Embryonic facial prominence (tissue), 1 donor: ENCODE results near the gene FAM227B.
"Not testable (repeated sequence)": the region's sequence is repeated elsewhere in the genome, so short reads cannot be mapped to it uniquely, and the experiment has no call there.

Experiments
- DNase-seq: peaks from one replicate; pipeline ENCODE4 v3.0.0-alpha.2; 2016; ENCODE audit errors: extremely low spot score

The FAM227B gene

GRCh38 chr15:49620658-49621368 lies at the start of gene FAM227B, which contains the start of gene DTWD1:
Gene FAM227B (minus strand): TSS chr15:49620818. CDS start chr15:49615171, 5,647 bp downstream.
Gene DTWD1 (plus strand): TSS chr15:49621048. CDS start chr15:49625168, 4,120 bp downstream.
- peak; percentile 95 for DNase-seq

GRCh38 chr15:49669288-49669687 lies 48.7 kb upstream of the FAM227B start:
- no peak for DNase-seq

- DNase-seq, result not testable (repeated sequence)
Measured at GRCh38 chr15:49666486-49666885, 45.9 kb upstream of the FAM227B start.

GRCh38 chr15:49664716-49665115 lies 44.1 kb upstream of the FAM227B start:
- no peak for DNase-seq

- DNase-seq, result no peak
Measured at GRCh38 chr15:49656734-49657133, 36.1 kb upstream of the FAM227B start.

GRCh38 chr15:49652922-49653321 lies 32.3 kb upstream of the FAM227B start:
- no peak for DNase-seq

- no peak for DNase-seq
Measured at GRCh38 chr15:49650676-49651075, 30.1 kb upstream of the FAM227B start.

GRCh38 chr15:49649987-49650386 lies 29.4 kb upstream of the FAM227B start:
- no peak for DNase-seq

- DNase-seq, result no peak
Measured at GRCh38 chr15:49646891-49647290, 26.3 kb upstream of the FAM227B start.

GRCh38 chr15:49645941-49646340 lies 25.3 kb upstream of the FAM227B start:
- no peak for DNase-seq

- no peak for DNase-seq
Measured at GRCh38 chr15:49645277-49645676, 24.7 kb upstream of the FAM227B start.

- DNase-seq, result no peak
Measured at GRCh38 chr15:49644364-49644794, 23.8 kb upstream of the FAM227B start.

- DNase-seq, result no peak
Measured at GRCh38 chr15:49637857-49638256, 17.2 kb upstream of the FAM227B start.

GRCh38 chr15:49628379-49628778 lies 7.8 kb upstream of the FAM227B start:
- no peak for DNase-seq

- no peak for DNase-seq
Measured at GRCh38 chr15:49627407-49627877, 6.8 kb upstream of the FAM227B start.

GRCh38 chr15:49625460-49626036 lies 4.9 kb upstream of the FAM227B start:
- DNase-seq, result no peak

GRCh38 chr15:49624056-49624455 lies 3.4 kb upstream of the FAM227B start:
- DNase-seq, result no peak

GRCh38 chr15:49622561-49622960 lies 1.9 kb upstream of the FAM227B start:
- DNase-seq, result no peak

- DNase-seq, result no peak
Measured at GRCh38 chr15:49621887-49622286, 1.3 kb upstream of the FAM227B start.

GRCh38 chr15:49621401-49621811 lies 788 bp upstream of the FAM227B start:
- no peak for DNase-seq

- DNase-seq, result no peak
Measured at GRCh38 chr15:49620199-49620598, 419 bp downstream of the FAM227B start.

- DNase-seq, result no peak
Measured at GRCh38 chr15:49619226-49619625, 1.4 kb downstream of the FAM227B start.

- not testable (repeated sequence) for DNase-seq
Measured at GRCh38 chr15:49612240-49612639, 8.4 kb downstream of the FAM227B start.
